ENCODE results near the gene TTBK1.
A peak's percentile ranks its signal among the peaks of the same experiment; 100 is the strongest.

TTBK1 gene

DNA sequence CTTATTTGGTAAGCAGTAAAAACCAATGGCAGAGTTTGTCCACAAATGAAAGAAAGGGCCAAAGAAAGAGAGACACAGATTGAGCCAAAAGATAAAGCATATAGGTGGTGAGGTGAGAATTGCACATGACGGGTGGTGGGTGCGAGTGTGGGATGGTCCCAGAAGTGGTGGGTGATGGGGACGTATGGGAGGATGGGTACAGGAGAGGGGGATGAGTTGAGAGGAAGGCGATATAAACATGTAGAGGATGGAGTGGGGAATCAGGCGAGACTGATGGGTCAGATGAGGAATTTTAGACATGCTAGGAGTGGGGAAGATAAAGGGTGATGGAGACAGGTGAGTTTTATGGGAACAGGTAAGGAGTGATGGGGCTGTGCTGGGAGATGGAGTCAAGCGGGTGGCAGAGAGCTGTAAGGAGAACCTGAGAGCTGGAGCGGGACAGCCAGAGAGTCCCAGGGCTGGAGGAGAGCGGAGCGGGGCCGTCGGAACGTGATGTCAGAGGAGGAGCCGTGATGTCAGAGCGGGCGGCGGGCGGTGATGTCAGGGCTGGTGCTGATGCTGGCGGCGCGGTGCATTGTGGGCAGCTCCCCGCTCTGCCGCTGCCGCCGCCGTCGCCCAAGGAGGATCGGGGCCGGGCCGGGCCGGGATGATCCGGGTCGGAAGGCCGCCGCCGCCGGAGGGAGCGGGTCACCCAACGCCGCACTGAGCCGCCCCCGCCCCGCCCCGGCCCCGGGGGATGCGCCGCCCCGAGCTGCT lies at the start of gene TTBK1:
TTBK1 (plus strand) TSS at position 574 of the 756 bp plus-strand sequence. CDS start 3,180 bp downstream, outside the sequence.
- H3K4me1 Mint-ChIP-seq (ENCODE audit: low read depth), result peaks cover 16% of the 10 kb centered on the region
- H3K27me3 Mint-ChIP-seq (ENCODE audit: low read depth), result peaks cover 19% of the 10 kb centered on the region
- H3K27ac Mint-ChIP-seq, result no peak within 1 kb of the TSS
- H3K9me3 Mint-ChIP-seq, result peaks cover 8% of the 10 kb centered on the region
- no peak for DNase-seq (ENCODE audit: low spot score)
- peaks cover 2% of the 10 kb centered on the region for H3K36me3 Mint-ChIP-seq (ENCODE audit: low read depth)
- H3K4me3 Mint-ChIP-seq, result no peak within 1 kb of the TSS

GRCh38 chr6:43193929-43194328 lies 49.4 kb upstream of the TTBK1 start:
- H3K36me3 Mint-ChIP-seq (ENCODE audit: low read depth), result peaks cover 10% of the 10 kb centered on the region
- H3K4me3 Mint-ChIP-seq, result no peak overlapping the region
- no peaks in the 10 kb centered on the region for H3K9me3 Mint-ChIP-seq
- no peaks in the 10 kb centered on the region for H3K27me3 Mint-ChIP-seq (ENCODE audit: low read depth)
- peaks cover 2% of the 10 kb centered on the region for H3K4me1 Mint-ChIP-seq (ENCODE audit: low read depth)
- no peak for DNase-seq (ENCODE audit: low spot score)
- H3K27ac Mint-ChIP-seq, result no peak overlapping the region

- Mint-ChIP-seq H3K9me3 (no peaks in the 10 kb centered on the region), H3K36me3 (ENCODE audit: low read depth) (peaks cover 16% of the 10 kb centered on the region), H3K4me1 (ENCODE audit: low read depth) (no peaks in the 10 kb centered on the region), H3K27me3 (ENCODE audit: low read depth) (no peaks in the 10 kb centered on the region), H3K27ac (no peak overlapping the region), H3K4me3 (no peak overlapping the region)
- no peak for DNase-seq (ENCODE audit: low spot score)
These were observed 46.9 kb upstream of the TTBK1 start for GRCh38 chr6:43196337-43196736.

- Mint-ChIP-seq H3K4me3 (no peak overlapping the region), H3K4me1 (ENCODE audit: low read depth) (no peaks in the 10 kb centered on the region), H3K27me3 (ENCODE audit: low read depth) (no peaks in the 10 kb centered on the region), H3K27ac (no peak overlapping the region), H3K9me3 (no peaks in the 10 kb centered on the region), H3K36me3 (ENCODE audit: low read depth) (peaks cover 20% of the 10 kb centered on the region)
- DNase-seq (ENCODE audit: low spot score), result no peak
These were observed 43.4 kb upstream of the TTBK1 start for GRCh38 chr6:43199912-43200311.

DNA sequence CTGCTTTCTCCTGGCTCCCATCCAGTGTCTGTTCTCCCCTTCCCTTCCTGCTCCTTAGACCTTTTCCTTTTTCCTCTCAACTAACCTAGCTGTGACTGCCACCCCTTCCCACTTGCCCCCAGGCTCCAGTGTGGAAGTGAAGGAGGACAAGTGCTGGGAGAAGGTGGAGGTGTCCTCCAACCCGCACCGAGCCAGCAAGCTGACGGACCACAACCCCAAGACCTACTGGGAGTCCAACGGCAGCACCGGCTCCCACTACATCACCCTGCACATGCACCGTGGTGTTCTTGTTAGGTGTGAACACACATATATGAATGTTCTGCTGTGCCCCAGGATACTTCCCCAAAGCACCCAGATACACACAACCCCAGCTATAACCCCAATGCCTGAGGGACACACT lies 42.7 kb upstream of the TTBK1 start:
- Mint-ChIP-seq H3K27ac (no peak overlapping the region), H3K36me3 (ENCODE audit: low read depth) (peaks cover 20% of the 10 kb centered on the region)

GRCh38 chr6:43202451-43202850 lies 40.8 kb upstream of the TTBK1 start:
- Mint-ChIP-seq H3K4me1 (ENCODE audit: low read depth) (no peaks in the 10 kb centered on the region), H3K4me3 (no peak overlapping the region), H3K36me3 (ENCODE audit: low read depth) (peaks cover 22% of the 10 kb centered on the region), H3K9me3 (no peaks in the 10 kb centered on the region), H3K27me3 (ENCODE audit: low read depth) (no peaks in the 10 kb centered on the region), H3K27ac (no peak overlapping the region)
- DNase-seq (ENCODE audit: low spot score), result no peak

More for the DNA sequence above, 42.7 kb upstream of the TTBK1 start:
- H3K4me3 Mint-ChIP-seq, result no peak overlapping the region
- no peaks in the 10 kb centered on the region for H3K27me3 Mint-ChIP-seq (ENCODE audit: low read depth)
- H3K4me1 Mint-ChIP-seq (ENCODE audit: low read depth), result no peaks in the 10 kb centered on the region
- H3K9me3 Mint-ChIP-seq, result no peaks in the 10 kb centered on the region
- DNase-seq (ENCODE audit: low spot score), result no peak

- no peaks in the 10 kb centered on the region for H3K9me3 Mint-ChIP-seq
- H3K27me3 Mint-ChIP-seq (ENCODE audit: low read depth), result no peaks in the 10 kb centered on the region
- no peaks in the 10 kb centered on the region for H3K4me1 Mint-ChIP-seq (ENCODE audit: low read depth)
- no peak overlapping the region for H3K4me3 Mint-ChIP-seq
- H3K27ac Mint-ChIP-seq, result peak overlapping the region; percentile 14
- DNase-seq (ENCODE audit: low spot score), result no peak
- peaks cover 22% of the 10 kb centered on the region for H3K36me3 Mint-ChIP-seq (ENCODE audit: low read depth)
These were observed 40.1 kb upstream of the TTBK1 start for GRCh38 chr6:43203029-43203717.

DNA sequence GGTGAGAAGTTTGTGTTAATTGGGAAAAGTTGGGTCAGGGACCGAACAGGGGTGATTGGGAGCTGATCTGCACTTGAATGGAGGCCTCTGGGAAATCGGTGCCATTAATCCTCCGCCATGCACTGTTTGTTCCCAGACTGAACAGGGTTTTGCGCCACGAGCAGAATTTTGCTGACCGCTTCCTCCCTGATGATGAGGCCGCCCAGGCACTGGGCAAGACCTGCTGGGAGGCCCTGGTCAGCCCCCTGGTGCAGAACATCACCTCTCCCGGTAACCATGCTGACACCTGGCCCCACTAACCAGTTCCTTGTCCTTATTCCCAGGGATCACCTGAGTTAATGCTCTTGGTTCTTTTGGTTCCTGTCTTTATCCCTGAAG lies 39.6 kb upstream of the TTBK1 start:
- Mint-ChIP-seq H3K27ac (no peak overlapping the region), H3K27me3 (ENCODE audit: low read depth) (no peaks in the 10 kb centered on the region), H3K36me3 (ENCODE audit: low read depth) (peaks cover 22% of the 10 kb centered on the region), H3K9me3 (no peaks in the 10 kb centered on the region), H3K4me3 (no peak overlapping the region), H3K4me1 (ENCODE audit: low read depth) (no peaks in the 10 kb centered on the region)
- no peak for DNase-seq (ENCODE audit: low spot score)

DNA sequence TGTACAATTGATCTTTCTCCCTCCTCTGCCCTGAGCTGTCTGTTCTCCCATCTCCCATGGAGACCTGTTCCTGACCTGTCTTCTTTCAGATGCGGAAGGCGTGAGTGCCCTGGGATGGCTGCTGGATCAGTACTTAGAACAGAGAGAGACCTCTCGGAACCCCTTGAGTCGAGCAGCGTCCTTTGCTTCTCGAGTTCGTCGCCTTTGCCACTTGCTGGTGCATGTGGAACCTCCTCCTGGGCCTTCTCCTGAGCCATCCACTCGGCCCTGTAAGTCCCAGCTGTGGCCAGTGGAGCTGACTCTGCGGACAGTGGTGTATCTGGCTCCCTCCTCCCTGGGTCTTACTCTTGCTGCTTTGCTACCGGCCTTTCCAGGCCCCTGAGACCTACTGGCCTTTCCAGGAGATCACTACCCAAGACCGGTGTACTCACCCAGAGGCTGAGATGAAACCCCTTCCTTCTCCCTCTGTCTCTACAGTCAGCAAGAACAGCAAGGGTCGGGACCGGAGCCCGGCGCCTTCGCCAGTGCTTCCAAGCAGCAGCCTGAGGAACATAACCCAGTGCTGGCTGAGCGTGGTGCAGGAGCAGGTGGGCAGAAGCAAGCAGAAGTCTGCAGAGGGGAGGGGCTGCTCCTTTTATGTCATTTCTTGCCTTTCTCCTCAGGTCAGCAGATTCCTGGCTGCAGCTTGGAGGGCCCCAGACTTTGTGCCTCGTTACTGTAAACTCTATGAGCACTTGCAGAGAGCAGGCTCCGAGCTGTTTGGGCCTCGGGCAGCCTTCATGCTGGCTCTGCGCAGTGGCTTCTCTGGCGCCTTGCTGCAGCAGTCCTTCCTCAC lies 38.8 kb upstream of the TTBK1 start:
- Mint-ChIP-seq H3K4me3 (no peak overlapping the region), H3K36me3 (ENCODE audit: low read depth) (peaks cover 22% of the 10 kb centered on the region), H3K27me3 (ENCODE audit: low read depth) (no peaks in the 10 kb centered on the region), H3K9me3 (no peaks in the 10 kb centered on the region), H3K4me1 (ENCODE audit: low read depth) (no peaks in the 10 kb centered on the region), H3K27ac (peak overlapping the region; percentile 7)
- no peak for DNase-seq (ENCODE audit: low spot score)

GRCh38 chr6:43205849-43206248 lies 37.4 kb upstream of the TTBK1 start:
- Mint-ChIP-seq H3K27ac (no peak overlapping the region), H3K27me3 (ENCODE audit: low read depth) (no peaks in the 10 kb centered on the region), H3K9me3 (no peaks in the 10 kb centered on the region), H3K4me3 (no peak overlapping the region), H3K36me3 (ENCODE audit: low read depth) (peaks cover 17% of the 10 kb centered on the region), H3K4me1 (ENCODE audit: low read depth) (no peaks in the 10 kb centered on the region)
- DNase-seq (ENCODE audit: low spot score), result no peak

- H3K4me3 Mint-ChIP-seq, result no peak overlapping the region
These were observed 36.0 kb upstream of the TTBK1 start for GRCh38 chr6:43207286-43207685.

GRCh38 chr6:43211955-43212354 lies 31.3 kb upstream of the TTBK1 start:
- no peak for DNase-seq (ENCODE audit: low spot score)
- no peaks in the 10 kb centered on the region for H3K4me1 Mint-ChIP-seq (ENCODE audit: low read depth)
- no peaks in the 10 kb centered on the region for H3K27me3 Mint-ChIP-seq (ENCODE audit: low read depth)
- no peak overlapping the region for H3K27ac Mint-ChIP-seq
- no peak overlapping the region for H3K4me3 Mint-ChIP-seq
- peaks cover 5% of the 10 kb centered on the region for H3K36me3 Mint-ChIP-seq (ENCODE audit: low read depth)
- no peaks in the 10 kb centered on the region for H3K9me3 Mint-ChIP-seq

More at GRCh38 chr6:43207286-43207685, 36.0 kb upstream of the TTBK1 start:
- Mint-ChIP-seq H3K27me3 (ENCODE audit: low read depth) (no peaks in the 10 kb centered on the region), H3K9me3 (no peaks in the 10 kb centered on the region), H3K4me1 (ENCODE audit: low read depth) (no peaks in the 10 kb centered on the region), H3K27ac (no peak overlapping the region), H3K36me3 (ENCODE audit: low read depth) (peaks cover 13% of the 10 kb centered on the region)
- no peak for DNase-seq (ENCODE audit: low spot score)

GRCh38 chr6:43213431-43213830 lies 29.9 kb upstream of the TTBK1 start:
- Mint-ChIP-seq H3K36me3 (ENCODE audit: low read depth) (peaks cover 10% of the 10 kb centered on the region), H3K27ac (no peak overlapping the region), H3K4me3 (no peak overlapping the region), H3K9me3 (no peaks in the 10 kb centered on the region), H3K4me1 (ENCODE audit: low read depth) (no peaks in the 10 kb centered on the region), H3K27me3 (ENCODE audit: low read depth) (no peaks in the 10 kb centered on the region)
- no peak for DNase-seq (ENCODE audit: low spot score)

DNA sequence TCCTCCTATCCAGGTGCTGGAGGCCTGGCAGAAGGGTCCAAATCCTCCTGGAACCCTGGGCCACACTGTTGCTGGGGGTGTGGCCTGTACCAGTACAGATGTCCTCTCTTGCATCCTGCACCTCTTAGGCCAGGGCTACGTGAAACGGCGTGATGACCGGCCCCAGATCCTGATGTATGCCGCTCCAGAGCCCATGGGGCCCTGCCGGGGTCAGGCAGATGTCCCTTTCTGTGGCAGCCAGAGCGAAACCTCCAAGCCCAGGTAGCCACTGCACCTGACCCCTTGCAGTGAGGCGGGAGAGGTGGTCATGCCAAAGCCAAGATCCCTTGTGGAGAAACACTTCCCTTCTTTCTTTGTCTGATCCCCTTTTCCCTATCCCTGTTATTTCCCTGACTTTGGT lies 28.2 kb upstream of the TTBK1 start:
- H3K4me1 Mint-ChIP-seq (ENCODE audit: low read depth), result no peaks in the 10 kb centered on the region
- no peak for DNase-seq (ENCODE audit: low spot score)
- H3K4me3 Mint-ChIP-seq, result no peak overlapping the region
- H3K27me3 Mint-ChIP-seq (ENCODE audit: low read depth), result no peaks in the 10 kb centered on the region
- no peaks in the 10 kb centered on the region for H3K9me3 Mint-ChIP-seq
- H3K36me3 Mint-ChIP-seq (ENCODE audit: low read depth), result peaks cover 17% of the 10 kb centered on the region
- H3K27ac Mint-ChIP-seq, result no peak overlapping the region

Measured in T-helper 2 cell treated with Interferon-gamma antibody and Interleukin-4, amounts not matched to agents 5 μg/mL and 100 μg/mL, for 36 hours (primary cell).